Fibroblast of villous mesenchyme (primary cell): ENCODE measurements around the gene COMMD1. TPM values are rescaled to one million over a fixed set of nuclear protein-coding genes. Genes with fewer than 3 reads are reported as not detected.
A peak's percentile ranks its signal among the peaks of the same experiment; 100 is the strongest.

Experiments
- DNase-seq: peaks from one replicate; pipeline ENCODE4 v3.0.0-alpha.2; 2010; ENCODE audit warnings: low read depth
- H3K4me3 ChIP-seq: 2 replicates; pipeline ENCODE4 v1.5.1; 2011; ENCODE audit warnings: low read depth, mild to moderate bottlenecking, low read length
- CTCF ChIP-seq: IDR thresholded peaks from 2 replicates; pipeline ENCODE4 v1.5.1; 2012; ENCODE audit warnings: low read depth, mild to moderate bottlenecking, low read length; ENCODE audit not compliant: insufficient read depth
- total RNA-seq: library from RNA; depleted of rRNA; stranded (reverse); fragments of >200 nt; gene quantifications from 2 replicates; pipeline ENCODE4 v1.2.3, GENCODE V29; 2012

Gene COMMD1
- total RNA-seq, 1 donor: 59.2 TPM

GRCh38 chr2:62046141-62046540 is 140.7 kb downstream of the COMMD1 start:
- H3K4me3 ChIP-seq: no peak overlapping the region
- DNase-seq: no peak
- TF ChIP-seq CTCF: no peak

GRCh38 chr2:62050456-62051045 is 145.1 kb downstream of the COMMD1 start:
- no peak for TF ChIP-seq CTCF
- DNase-seq: peak; percentile 12
- H3K4me3 ChIP-seq: no peak overlapping the region

GRCh38 chr2:62054029-62054791 is 148.7 kb downstream of the COMMD1 start:
- DNase-seq: no peak
- TF ChIP-seq CTCF: no peak
- no peak overlapping the region for H3K4me3 ChIP-seq

GRCh38 chr2:62054916-62055450 is 149.5 kb downstream of the COMMD1 start:
- H3K4me3 ChIP-seq: no peak overlapping the region
- DNase-seq: no peak
- TF ChIP-seq CTCF: no peak

- H3K4me3 ChIP-seq: no peak overlapping the region
- TF ChIP-seq CTCF: no peak
- no peak for DNase-seq
Observed at GRCh38 chr2:62055724-62056336, 150.4 kb downstream of the COMMD1 start.

- no peak overlapping the region for H3K4me3 ChIP-seq
- no peak for DNase-seq
- TF ChIP-seq CTCF: no peak
Observed at GRCh38 chr2:62056341-62056740, 150.9 kb downstream of the COMMD1 start.
